ENCODE results near the gene DAP. TPM values are rescaled to one million over a fixed set of nuclear protein-coding genes. Genes with fewer than 3 reads are reported as not detected.

Gene DAP
- total RNA-seq, 6 donors from 2014 or later: 38.8 to 101 (median 77.6) TPM

DNA sequence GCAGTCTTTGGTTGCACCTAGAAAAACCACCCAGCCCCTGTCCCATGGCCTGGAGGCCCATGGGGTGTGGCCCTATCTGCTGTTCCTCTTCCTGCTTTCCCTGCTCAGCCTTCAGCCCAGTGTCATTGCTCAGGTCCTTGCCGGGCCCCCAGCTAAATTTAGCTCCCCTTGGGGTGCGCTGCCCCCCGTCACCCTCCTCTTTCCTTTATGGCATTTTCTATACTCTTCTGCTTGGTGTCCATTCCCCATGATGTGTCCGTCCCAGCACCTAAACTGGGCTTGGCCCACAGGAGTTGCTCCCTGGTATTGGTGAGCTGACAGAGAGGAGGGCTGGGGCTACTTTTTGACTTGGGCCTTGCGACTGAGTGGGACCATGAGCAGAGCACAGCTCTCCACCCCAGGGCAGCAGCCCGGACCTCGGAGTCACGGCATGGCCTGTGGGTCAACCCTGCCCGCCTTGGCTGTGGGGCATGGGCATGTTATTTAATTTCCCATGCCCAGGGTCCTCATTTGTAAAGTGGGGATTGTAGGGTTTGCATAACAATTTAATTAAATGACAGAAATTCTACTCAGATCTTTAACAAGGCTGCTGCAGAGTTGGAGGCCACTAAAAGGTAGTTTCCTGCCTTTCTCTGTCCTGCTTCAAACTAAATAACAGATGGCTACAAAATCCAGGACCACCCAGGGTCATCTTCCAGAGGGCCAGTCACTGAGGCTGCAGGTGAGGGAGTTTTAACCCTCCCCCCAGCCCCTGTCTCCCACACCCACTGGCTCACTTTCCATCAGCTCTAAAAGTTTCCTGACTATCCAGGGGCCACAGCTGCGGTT lies 98.2 kb downstream of the DAP start:
- Histone ChIP-seq H3K27ac (no peak overlapping the region), H3K9me3 (no peaks in the 10 kb centered on the region), H3K4me1 (no peaks in the 10 kb centered on the region), H3K27me3 (no peaks in the 10 kb centered on the region), H3K36me3 (no peaks in the 10 kb centered on the region), H3K4me3 (no peak overlapping the region)
- WGBS, 2 donors: 86 to 87% methylated on average over 10 of the region's 10 CpGs
- TF ChIP-seq EP300 (IDR thresholded peaks at IDR 0.05) (no peak), POLR2A (IDR thresholded peaks at IDR 0.05) (no peak), CTCF (IDR thresholded peaks at IDR 0.05) (no peak), POLR2AphosphoS5 (IDR thresholded peaks at IDR 0.05) (no peak)
- DNase-seq (no peak), ATAC-seq (ENCODE audit: low FRiP score in 2 of 2) (no peak)

DNA sequence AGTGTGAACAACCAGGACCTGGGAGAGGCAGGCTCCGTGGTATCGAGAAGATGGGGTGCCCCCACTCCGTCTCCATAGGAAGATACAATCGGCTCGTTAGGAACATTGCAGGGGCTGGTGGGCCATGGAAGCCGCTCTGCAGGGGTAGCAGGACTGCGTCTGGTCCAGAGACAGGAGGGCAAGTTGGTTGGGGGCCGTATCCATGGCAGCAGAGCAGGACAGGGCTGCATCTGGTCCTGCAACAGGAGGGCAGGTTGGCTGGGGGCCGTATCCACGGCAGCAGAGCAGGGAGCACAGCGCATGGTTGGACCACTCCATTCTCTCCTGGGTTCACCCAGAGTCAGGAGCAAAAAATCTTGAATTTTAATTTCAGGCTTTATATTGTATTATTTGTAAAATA lies 99.0 kb downstream of the DAP start:
- TF ChIP-seq POLR2A (IDR thresholded peaks at IDR 0.05): no peak
- TF ChIP-seq CTCF (IDR thresholded peaks at IDR 0.05): no peak
- no peak for TF ChIP-seq EP300 (IDR thresholded peaks at IDR 0.05)
- no peak for TF ChIP-seq POLR2AphosphoS5 (IDR thresholded peaks at IDR 0.05)
- Histone ChIP-seq H3K27ac (no peak overlapping the region), H3K27me3 (no peaks in the 10 kb centered on the region), H3K9me3 (no peaks in the 10 kb centered on the region), H3K4me3 (no peak overlapping the region), H3K36me3 (no peaks in the 10 kb centered on the region), H3K4me1 (no peaks in the 10 kb centered on the region)
- no peak for DNase-seq
- no peak for ATAC-seq (ENCODE audit: low FRiP score in 2 of 2)
- 81 to 96% methylated on average over 8 to 11 of the region's 11 CpGs for WGBS, 2 donors

- ATAC-seq (ENCODE audit: low FRiP score in 2 of 2): no peak
- Histone ChIP-seq H3K36me3 (no peaks in the 10 kb centered on the region), H3K4me1 (no peaks in the 10 kb centered on the region), H3K27ac (no peak overlapping the region), H3K9me3 (no peaks in the 10 kb centered on the region), H3K27me3 (no peaks in the 10 kb centered on the region), H3K4me3 (no peak overlapping the region)
- TF ChIP-seq POLR2AphosphoS5 (IDR thresholded peaks at IDR 0.05) (no peak), POLR2A (IDR thresholded peaks at IDR 0.05) (no peak), EP300 (IDR thresholded peaks at IDR 0.05) (no peak), CTCF (IDR thresholded peaks at IDR 0.05) (no peak)
- no peak for DNase-seq
- 89 to 99% methylated on average over 13 of the region's 13 CpGs for WGBS, 2 donors
Measured at GRCh38 chr5:10661401-10661800, 99.6 kb downstream of the DAP start.

DNA sequence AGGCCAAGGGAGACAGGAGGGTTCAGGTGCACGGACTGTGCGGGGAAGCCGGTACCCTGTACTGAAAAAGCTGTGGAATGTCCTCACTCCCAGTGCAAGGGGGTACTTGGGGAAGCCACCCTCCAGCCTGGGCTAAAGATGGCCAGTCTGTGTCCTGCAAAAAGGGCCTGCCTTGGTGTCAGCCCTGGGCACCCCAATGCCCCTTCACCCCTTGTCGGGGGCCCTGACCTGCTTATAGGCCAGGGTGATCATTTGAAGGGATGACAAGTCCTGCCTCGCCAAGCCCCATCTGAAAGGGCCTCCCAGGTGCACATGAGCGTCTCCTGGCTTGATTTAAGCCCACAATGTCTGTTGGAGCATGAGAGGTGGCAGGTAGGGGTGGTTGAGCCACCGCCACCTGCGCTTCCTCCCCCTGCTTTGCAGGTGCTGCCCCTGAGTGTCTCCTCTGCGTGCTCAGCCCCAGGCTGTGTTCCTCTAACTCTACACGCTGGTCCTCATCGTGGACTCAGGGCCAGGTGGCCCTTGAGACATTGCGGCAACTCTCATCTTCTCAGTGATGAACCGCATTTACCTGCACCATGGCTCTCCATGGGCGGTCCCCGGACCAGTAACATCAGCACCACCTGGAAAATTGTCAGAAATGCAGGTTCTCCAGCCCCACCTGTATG lies 100.2 kb downstream of the DAP start:
- no peaks in the 10 kb centered on the region for H3K4me1 ChIP-seq
- TF ChIP-seq POLR2AphosphoS5 (IDR thresholded peaks at IDR 0.05) (no peak), POLR2A (IDR thresholded peaks at IDR 0.05) (no peak), CTCF (IDR thresholded peaks at IDR 0.05) (no peak), EP300 (IDR thresholded peaks at IDR 0.05) (no peak)
- DNase-seq (no peak), ATAC-seq (ENCODE audit: low FRiP score in 2 of 2) (peak in 1 of 2 donors; percentile 10)
- H3K27ac ChIP-seq: no peak overlapping the region
- H3K27me3 ChIP-seq: no peaks in the 10 kb centered on the region
- no peaks in the 10 kb centered on the region for H3K36me3 ChIP-seq
- 89 to 90% methylated on average over 11 to 15 of the region's 15 CpGs for WGBS, 2 donors
- no peaks in the 10 kb centered on the region for H3K9me3 ChIP-seq
- no peak overlapping the region for H3K4me3 ChIP-seq
